Endothelial cell of umbilical vein (primary cell): ENCODE data around the gene UGT1A9. TPM values are rescaled to one million over a fixed set of nuclear protein-coding genes. Genes with fewer than 3 reads are reported as not detected.

ENCODE experiments used
- BruUV-seq: library from RNA; stranded (reverse); fragments of 400-500 nt; replicated peaks from 2 replicates; lab custom pipeline; 2021; lab: Mats Ljungman, UMichigan
- CTCF ChIA-PET: fragments of 300-600, 350-600 bp; sonication (Branson Sonifier 250); formaldehyde crosslinking; loops from one replicate; lab custom pipeline; 2021; ENCODE audit warnings: antibody characterized with exemption, inconsistent platforms; lab: Charles Lee
- POLR2A ChIA-PET: fragments of 300-600, 350-600 bp; sonication (Branson Sonifier 250); formaldehyde crosslinking; loops from one replicate; lab custom pipeline; 2021; ENCODE audit warnings: antibody characterized with exemption, inconsistent platforms; lab: Charles Lee
- DNase-seq: peaks from one replicate; pipeline ENCODE4 v3.0.0-alpha.2; 2011; ENCODE audit warnings: low read depth, low spot score
- FAIRE-seq: peaks from 2 replicates; lab custom pipeline; 2011; peaks lifted over from hg19 to GRCh38; lab: Jason Lieb, UNC
- H2AFZ ChIP-seq: 2 replicates; pipeline ENCODE4 v1.6.0; 2012; ENCODE audit warnings: low read depth, low read length, control low read depth, inconsistent platforms
- H3K27ac ChIP-seq: 2 replicates; pipeline ENCODE4 v1.5.1; 2011; ENCODE audit warnings: low read depth, mild to moderate bottlenecking, control low read depth, low read length, moderate library complexity; ENCODE audit not compliant: insufficient read depth
- H3K27me3 ChIP-seq, 2 experiments: 2 replicates each; pipeline versions ENCODE4 v1.6.0 to v1.6.1; 2011; ENCODE audit warnings: low read length in 2 of 2, mixed read lengths in 1 of 2; ENCODE audit not compliant: control insufficient read depth in 2 of 2, insufficient read depth in 2 of 2
- H3K36me3 ChIP-seq, 2 experiments: 2 replicates in 1 of 2; 3 replicates in 1 of 2; pipeline ENCODE4 v1.5.1; 2011; ENCODE audit warnings: low read length in 2 of 2, mild to moderate bottlenecking in 1 of 2, moderate library complexity in 1 of 2; ENCODE audit not compliant: control insufficient read depth in 2 of 2, insufficient read depth in 2 of 2; ENCODE audit errors: extremely low read depth in 1 of 2
- H3K4me1 ChIP-seq: 3 replicates; pipeline ENCODE4 v1.5.1; 2011; ENCODE audit warnings: mild to moderate bottlenecking, low read length; ENCODE audit not compliant: control insufficient read depth, insufficient read depth; ENCODE audit errors: extremely low read depth
- H3K4me2 ChIP-seq: 2 replicates; pipeline ENCODE4 v1.6.1; 2011; ENCODE audit warnings: low read length, control low read depth, mixed read lengths; ENCODE audit not compliant: insufficient read depth
- H3K4me3 ChIP-seq, 3 experiments: fragments of 200-600 bp in 1 of 3; sonication (generic), shearing (Covaris generic) in 1 of 3; replicated peaks in 1 of 3; 2 replicates each; pipeline ENCODE4 v1.5.1; 2011 to 2016; ENCODE audit warnings: control low read depth in 3 of 3, low read length in 3 of 3, mild to moderate bottlenecking in 2 of 3, inconsistent platforms in 1 of 3, low read depth in 1 of 3, moderate library complexity in 1 of 3; ENCODE audit not compliant: insufficient read depth in 1 of 3
- H3K79me2 ChIP-seq: 2 replicates; pipeline ENCODE4 v1.6.0; 2012; ENCODE audit warnings: low read length, inconsistent platforms; ENCODE audit not compliant: control insufficient read depth, insufficient read depth
- H3K9ac ChIP-seq: replicated peaks from 2 replicates; pipeline ENCODE3; 2011; ENCODE audit warnings: low read length, control low read depth; ENCODE audit not compliant: insufficient read depth; ENCODE audit errors: extremely low read depth
- H3K9me1 ChIP-seq: replicated peaks from 3 replicates; pipeline ENCODE4 v1.6.0; 2011; ENCODE audit warnings: mild to moderate bottlenecking, low read length; ENCODE audit not compliant: control insufficient read depth, insufficient read depth; ENCODE audit errors: extremely low read depth
- H3K9me3 ChIP-seq: replicated peaks from 2 replicates; pipeline ENCODE4 v1.5.1; 2012; ENCODE audit warnings: low read length, inconsistent platforms; ENCODE audit not compliant: control insufficient read depth, insufficient read depth
- H4K20me1 ChIP-seq: replicated peaks from 2 replicates; pipeline ENCODE3; 2011; ENCODE audit warnings: mild to moderate bottlenecking, low read length; ENCODE audit not compliant: control insufficient read depth, insufficient read depth; ENCODE audit errors: extremely low read depth
- CTCF ChIP-seq, 2 donors: IDR thresholded peaks; 1 replicate in 1 of 2; 2 replicates in 1 of 2; pipeline ENCODE4 v1.5.1; 2011; ENCODE audit warnings: low read length in 2 of 2, mild to moderate bottlenecking in 2 of 2, moderate library complexity in 2 of 2, control low read depth in 1 of 2, inconsistent platforms in 1 of 2, low read depth in 1 of 2; ENCODE audit not compliant: insufficient read depth in 1 of 2; ENCODE audit errors: extremely low read depth in 1 of 2
- EZH2 ChIP-seq: IDR thresholded peaks from 2 replicates; pipeline ENCODE4 v1.6.1; 2012; ENCODE audit warnings: borderline replicate concordance, low read depth, mild to moderate bottlenecking, moderate library complexity, low read length, inconsistent platforms; ENCODE audit not compliant: severe bottlenecking
- FOS ChIP-seq: IDR thresholded peaks from 2 replicates; pipeline ENCODE4 v1.6.1; 2011; ENCODE audit warnings: mild to moderate bottlenecking, low read length, moderate library complexity, borderline replicate concordance; ENCODE audit not compliant: insufficient read depth
- GATA2 ChIP-seq: IDR thresholded peaks from 2 replicates; pipeline ENCODE4 v1.7.0; 2011; ENCODE audit warnings: low read depth, mild to moderate bottlenecking, moderate library complexity, mixed read lengths, low read length; ENCODE audit not compliant: insufficient read length, insufficient read depth
- JUN ChIP-seq: IDR thresholded peaks from 2 replicates; pipeline ENCODE4 v1.6.1; 2011; ENCODE audit warnings: borderline replicate concordance, low read depth; ENCODE audit not compliant: insufficient read length, insufficient read depth
- MYC ChIP-seq: IDR thresholded peaks from one replicate; pipeline ENCODE4 v1.6.1; 2011; ENCODE audit warnings: mild to moderate bottlenecking, low read depth, low read length
- POLR2A ChIP-seq: IDR thresholded peaks from 2 replicates; pipeline ENCODE4 v1.6.1; 2012; ENCODE audit warnings: low read depth, mild to moderate bottlenecking, control low read depth, low read length
- POLR2AphosphoS5 ChIP-seq: IDR thresholded peaks from 2 replicates; pipeline ENCODE4 v1.6.1; 2012; ENCODE audit warnings: low read depth, mild to moderate bottlenecking, control low read depth, low read length, moderate library complexity; ENCODE audit not compliant: insufficient read depth
- dilution Hi-C: fragments of 300-500 bp; cut with MboI; formaldehyde crosslinking; loops from one replicate; pipeline ENCODE4 v1.15.0; 2019; ENCODE audit warnings: low sequenced_read_pairs; ENCODE audit not compliant: extremely low pct_ligation_motif_present
- intact Hi-C: fragments of 100-400 bp; cut with micrococcal nuclease; formaldehyde crosslinking; loops from one replicate; pipeline ENCODE4 v1.10.0; 2022
- polyA plus RNA-seq, 4 experiments: library from polyadenylated mRNA; depleted of rRNA in 3 of 4; stranded (reverse) in 3 of 4; unstranded in 1 of 4; fragments of >200 nt; gene quantifications; 2 replicates each; pipeline versions ENCODE4 v1.2.1 to v1.2.3, GENCODE V29; 2011 to 2012; ENCODE audit warnings: missing spikeins in 1 of 4
- total RNA-seq: library from RNA; stranded (reverse); gene quantifications from 2 replicates; pipeline ENCODE4 v1.2.3, GENCODE V29; 2021
- TF ChIP-seq, protein P1 (sequence below): IDR thresholded peaks from 2 replicates; pipeline ENCODE4 v1.6.1; 2011; ENCODE audit not compliant: insufficient read depth, insufficient read length

The UGT1A9 gene
- total and polyA plus RNA-seq, 2 donors (not counting 3 experiments of a cell fraction or from before 2014, with no cell fraction given): not detected

- H3K4me1 ChIP-seq: no peaks in the 10 kb centered on the region
- H3K27me3 ChIP-seq: no peaks in the 10 kb centered on the region
- no peaks in the 10 kb centered on the region for H3K9me1 ChIP-seq
- H3K9ac ChIP-seq: no peak overlapping the region
- H3K4me3 ChIP-seq: no peak overlapping the region
- FAIRE-seq (no peak), DNase-seq (no peak)
- CTCF ChIA-PET: no interaction called here
- no peaks in the 10 kb centered on the region for H3K9me3 ChIP-seq
- H3K79me2 ChIP-seq: no peaks in the 10 kb centered on the region
- H3K36me3 ChIP-seq: no peaks in the 10 kb centered on the region
- dilution Hi-C loops (no loop called here), intact Hi-C loops (no loop called here)
- TF ChIP-seq CTCF (IDR thresholded peaks at IDR 0.05; ENCODE audit: extremely low read depth in 1 of 2, insufficient read depth in 1 of 2, low read depth in 1 of 2, low read length in 2 of 2) (no peak), JUN (no peak), FOS (no peak), EZH2 (no peak), POLR2AphosphoS5 (no peak), GATA2 (no peak), MYC (no peak), POLR2A (no peak)
- TF ChIP-seq, protein P1, sequence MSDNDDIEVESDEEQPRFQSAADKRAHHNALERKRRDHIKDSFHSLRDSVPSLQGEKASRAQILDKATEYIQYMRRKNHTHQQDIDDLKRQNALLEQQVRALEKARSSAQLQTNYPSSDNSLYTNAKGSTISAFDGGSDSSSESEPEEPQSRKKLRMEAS: no peak
- BruUV-seq: no TSS peak
- no peak overlapping the region for H3K4me2 ChIP-seq
- POLR2A ChIA-PET: no interaction called here
- no peak overlapping the region for H2AFZ ChIP-seq
- H4K20me1 ChIP-seq: no peaks in the 10 kb centered on the region
- H3K27ac ChIP-seq: no peak overlapping the region
These were observed 132.3 kb downstream of the UGT1A9 start for GRCh38 chr2:233803994-233804393.
